HL-60 (cell line): ENCODE measurements around the gene FAM83E.

Experiments used
- GABPA ChIP-seq: IDR thresholded peaks from 2 replicates; pipeline ENCODE4 v1.6.1; 2012; ENCODE audit warnings: low read depth
- POLR2AphosphoS5 ChIP-seq: IDR thresholded peaks from 2 replicates; pipeline ENCODE4 v1.6.1; 2012; ENCODE audit warnings: low read depth
- REST ChIP-seq: IDR thresholded peaks from 2 replicates; pipeline ENCODE4 v1.6.1; 2012; ENCODE audit warnings: low read depth; ENCODE audit not compliant: insufficient replicate concordance
- TF ChIP-seq, protein P1 (sequence below): IDR thresholded peaks from one replicate; pipeline ENCODE4 v1.5.1; 2011; ENCODE audit warnings: low read length, control low read depth, inconsistent platforms; ENCODE audit not compliant: insufficient read depth

DNA sequence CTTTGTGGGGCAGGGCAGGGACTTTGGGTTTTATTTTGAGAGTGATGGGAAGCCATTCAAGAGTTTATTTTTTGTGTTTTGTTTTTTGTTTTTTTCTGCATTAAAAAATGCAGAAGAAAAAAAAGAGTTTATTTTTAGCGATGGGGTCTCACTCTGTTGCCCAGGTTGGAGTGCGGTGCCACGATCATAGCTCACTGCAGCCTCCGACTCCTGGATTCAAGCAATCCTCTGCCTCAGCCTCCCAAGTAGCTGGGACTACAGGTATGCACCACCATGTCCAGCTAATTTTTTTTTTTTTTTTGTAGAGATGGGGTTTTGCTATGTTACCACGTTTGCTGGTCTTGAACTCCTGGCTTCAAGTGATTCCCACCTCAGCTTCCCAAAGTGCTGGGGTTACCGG, 43.6 kb upstream of the FAM83E start:
- TF ChIP-seq, protein P1, sequence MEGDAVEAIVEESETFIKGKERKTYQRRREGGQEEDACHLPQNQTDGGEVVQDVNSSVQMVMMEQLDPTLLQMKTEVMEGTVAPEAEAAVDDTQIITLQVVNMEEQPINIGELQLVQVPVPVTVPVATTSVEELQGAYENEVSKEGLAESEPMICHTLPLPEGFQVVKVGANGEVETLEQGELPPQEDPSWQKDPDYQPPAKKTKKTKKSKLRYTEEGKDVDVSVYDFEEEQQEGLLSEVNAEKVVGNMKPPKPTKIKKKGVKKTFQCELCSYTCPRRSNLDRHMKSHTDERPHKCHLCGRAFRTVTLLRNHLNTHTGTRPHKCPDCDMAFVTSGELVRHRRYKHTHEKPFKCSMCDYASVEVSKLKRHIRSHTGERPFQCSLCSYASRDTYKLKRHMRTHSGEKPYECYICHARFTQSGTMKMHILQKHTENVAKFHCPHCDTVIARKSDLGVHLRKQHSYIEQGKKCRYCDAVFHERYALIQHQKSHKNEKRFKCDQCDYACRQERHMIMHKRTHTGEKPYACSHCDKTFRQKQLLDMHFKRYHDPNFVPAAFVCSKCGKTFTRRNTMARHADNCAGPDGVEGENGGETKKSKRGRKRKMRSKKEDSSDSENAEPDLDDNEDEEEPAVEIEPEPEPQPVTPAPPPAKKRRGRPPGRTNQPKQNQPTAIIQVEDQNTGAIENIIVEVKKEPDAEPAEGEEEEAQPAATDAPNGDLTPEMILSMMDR = no peak
- no peak for TF ChIP-seq REST
- TF ChIP-seq POLR2AphosphoS5 = no peak
- TF ChIP-seq GABPA = no peak
